Fibroblast of skin of left quadriceps (primary cell): ENCODE results near the gene SOSTDC1.
A peak's percentile ranks its signal among the peaks of the same experiment; 100 is the strongest.
"Not testable (repeated sequence)": the region's sequence is repeated elsewhere in the genome, so short reads cannot be mapped to it uniquely, and the experiment has no call there.

ENCODE experiments used
- DNase-seq, 2 experiments: peaks; one replicate each; pipeline ENCODE4 v3.0.0-alpha.2; 2013; ENCODE audit warnings: low read depth in 2 of 2

Gene SOSTDC1

GRCh38 chr7:16465469-16466361 is at the start of gene SOSTDC1:
Gene SOSTDC1, minus strand, starts transcription at chr7:16465738. Its CDS starts 70 bp downstream, at chr7:16465668.
- DNase-seq, result no peak

- DNase-seq, result no peak
These were observed 49.2 kb upstream of the SOSTDC1 start for GRCh38 chr7:16514729-16515128.

GRCh38 chr7:16514271-16514670 is 48.7 kb upstream of the SOSTDC1 start:
- no peak for DNase-seq

GRCh38 chr7:16512097-16512496 is 46.6 kb upstream of the SOSTDC1 start:
- DNase-seq, result no peak

- no peak for DNase-seq
These were observed 45.8 kb upstream of the SOSTDC1 start for GRCh38 chr7:16511314-16511713.

- DNase-seq, result no peak
These were observed 44.3 kb upstream of the SOSTDC1 start for GRCh38 chr7:16509829-16510228.

- DNase-seq, result not testable (repeated sequence)
These were observed 40.9 kb upstream of the SOSTDC1 start for GRCh38 chr7:16506422-16506821.

GRCh38 chr7:16504019-16504418 is 38.5 kb upstream of the SOSTDC1 start:
- DNase-seq, result peak; percentile 16 to 20

- DNase-seq, result no peak
These were observed 36.8 kb upstream of the SOSTDC1 start for GRCh38 chr7:16502303-16502702.

- DNase-seq, result no peak
These were observed 32.6 kb upstream of the SOSTDC1 start for GRCh38 chr7:16498122-16498521.

- no peak for DNase-seq
These were observed 29.6 kb upstream of the SOSTDC1 start for GRCh38 chr7:16494955-16495719.

- DNase-seq, result no peak
These were observed 29.0 kb upstream of the SOSTDC1 start for GRCh38 chr7:16494551-16494950.

GRCh38 chr7:16493266-16493665 is 27.7 kb upstream of the SOSTDC1 start:
- no peak for DNase-seq

- peak; percentile 17 to 20 for DNase-seq
These were observed 27.1 kb upstream of the SOSTDC1 start for GRCh38 chr7:16492513-16493062.

- DNase-seq, result no peak
These were observed 25.6 kb upstream of the SOSTDC1 start for GRCh38 chr7:16491148-16491547.

- DNase-seq, result no peak
These were observed 19.1 kb upstream of the SOSTDC1 start for GRCh38 chr7:16484453-16485158.

- no peak for DNase-seq
These were observed 14.1 kb upstream of the SOSTDC1 start for GRCh38 chr7:16479591-16479990.

- DNase-seq, result no peak
These were observed 13.6 kb upstream of the SOSTDC1 start for GRCh38 chr7:16479161-16479560.

GRCh38 chr7:16471933-16472332 is 6.4 kb upstream of the SOSTDC1 start:
- DNase-seq, result no peak

- DNase-seq, result no peak
These were observed 1.4 kb downstream of the SOSTDC1 start for GRCh38 chr7:16463949-16464715.

GRCh38 chr7:16463520-16463919 is 2.0 kb downstream of the SOSTDC1 start:
- DNase-seq, result peak; percentile 58 to 59
